ENCODE measurements around the gene CIAPIN1.
"Not testable (repeated sequence)": the region's sequence is repeated elsewhere in the genome, so short reads cannot be mapped to it uniquely, and the experiment has no call there.

The CIAPIN1 gene

GRCh38 chr16:57412584-57412983, 34.6 kb downstream of the CIAPIN1 start:
- no peak for DNase-seq
- in situ Hi-C loops (cut with MboI; ENCODE audit: low pct_unique_long_range_greater_than_20kb, low sequenced_read_pairs) = loop anchor here (10.0 kb wide), 1 partner anchor 108 kb away; no protein-coding TSS in a partner anchor

- in situ Hi-C loops (cut with MboI; ENCODE audit: low pct_unique_long_range_greater_than_20kb, low sequenced_read_pairs) = loop anchor here (10.0 kb wide), 1 partner anchor 107 kb away; no protein-coding TSS in a partner anchor
- DNase-seq = no peak
Observed at GRCh38 chr16:57411362-57411976, 35.7 kb downstream of the CIAPIN1 start.

GRCh38 chr16:57409870-57410587, 37.2 kb downstream of the CIAPIN1 start:
- in situ Hi-C loops (cut with MboI; ENCODE audit: low pct_unique_long_range_greater_than_20kb, low sequenced_read_pairs) = loop anchor here (10.0 kb wide), 1 partner anchor 105 kb away; no protein-coding TSS in a partner anchor
- DNase-seq = no peak

- DNase-seq = peak; percentile 23
- in situ Hi-C loops (cut with MboI; ENCODE audit: low pct_unique_long_range_greater_than_20kb, low sequenced_read_pairs) = no loop called here
Observed at GRCh38 chr16:57409065-57409464, 38.1 kb downstream of the CIAPIN1 start.

GRCh38 chr16:57407521-57408353, 39.4 kb downstream of the CIAPIN1 start:
- DNase-seq = no peak
- in situ Hi-C loops (cut with MboI; ENCODE audit: low pct_unique_long_range_greater_than_20kb, low sequenced_read_pairs) = no loop called here

- DNase-seq = peak; percentile 72
- in situ Hi-C loops (cut with MboI; ENCODE audit: low pct_unique_long_range_greater_than_20kb, low sequenced_read_pairs) = no loop called here
Observed at GRCh38 chr16:57406881-57407280, 40.3 kb downstream of the CIAPIN1 start.

- DNase-seq = no peak
Observed at GRCh38 chr16:57405097-57405496, 42.1 kb downstream of the CIAPIN1 start.

GRCh38 chr16:57403965-57404817, 43.0 kb downstream of the CIAPIN1 start, which contains the start of gene CCL17:
Gene CCL17 (plus strand): TSS chr16:57404767. CDS start chr16:57413933, 9,166 bp downstream.
- no peak for DNase-seq
- in situ Hi-C loops (cut with MboI; ENCODE audit: low pct_unique_long_range_greater_than_20kb, low sequenced_read_pairs) = no loop called here

More at GRCh38 chr16:57405097-57405496, 42.1 kb downstream of the CIAPIN1 start:
- in situ Hi-C loops (cut with MboI; ENCODE audit: low pct_unique_long_range_greater_than_20kb, low sequenced_read_pairs) = no loop called here

- in situ Hi-C loops (cut with MboI; ENCODE audit: low pct_unique_long_range_greater_than_20kb, low sequenced_read_pairs) = no loop called here
- DNase-seq = no peak
Observed at GRCh38 chr16:57401943-57402640, 45.1 kb downstream of the CIAPIN1 start.

GRCh38 chr16:57397493-57397892, 49.7 kb downstream of the CIAPIN1 start:
- DNase-seq; in situ Hi-C loops (cut with MboI; ENCODE audit: low pct_unique_long_range_greater_than_20kb, low sequenced_read_pairs): not testable (repeated sequence)

GRCh38 chr16:57396786-57397185, 50.4 kb downstream of the CIAPIN1 start:
- in situ Hi-C loops (cut with MboI; ENCODE audit: low pct_unique_long_range_greater_than_20kb, low sequenced_read_pairs) = no loop called here

GRCh38 chr16:57395026-57395425, 52.2 kb downstream of the CIAPIN1 start:
- DNase-seq = no peak
- in situ Hi-C loops (cut with MboI; ENCODE audit: low pct_unique_long_range_greater_than_20kb, low sequenced_read_pairs) = no loop called here

More at GRCh38 chr16:57396786-57397185, 50.4 kb downstream of the CIAPIN1 start:
- DNase-seq = no peak

GRCh38 chr16:57394444-57394843, 52.7 kb downstream of the CIAPIN1 start:
- no peak for DNase-seq
- in situ Hi-C loops (cut with MboI; ENCODE audit: low pct_unique_long_range_greater_than_20kb, low sequenced_read_pairs) = no loop called here

GRCh38 chr16:57392694-57393093, 54.5 kb downstream of the CIAPIN1 start:
- in situ Hi-C loops (cut with MboI; ENCODE audit: low pct_unique_long_range_greater_than_20kb, low sequenced_read_pairs) = no loop called here

GRCh38 chr16:57391708-57392107, 55.5 kb downstream of the CIAPIN1 start:
- in situ Hi-C loops (cut with MboI; ENCODE audit: low pct_unique_long_range_greater_than_20kb, low sequenced_read_pairs) = no loop called here
- DNase-seq = no peak

More at GRCh38 chr16:57392694-57393093, 54.5 kb downstream of the CIAPIN1 start:
- DNase-seq = no peak

GRCh38 chr16:57391300-57391699, 55.9 kb downstream of the CIAPIN1 start:
- in situ Hi-C loops (cut with MboI; ENCODE audit: low pct_unique_long_range_greater_than_20kb, low sequenced_read_pairs) = no loop called here
- DNase-seq = no peak

GRCh38 chr16:57390636-57391295, 56.4 kb downstream of the CIAPIN1 start:
- in situ Hi-C loops (cut with MboI; ENCODE audit: low pct_unique_long_range_greater_than_20kb, low sequenced_read_pairs) = no loop called here
- no peak for DNase-seq

GRCh38 chr16:57389087-57389468, 58.1 kb downstream of the CIAPIN1 start:
- DNase-seq = no peak
- in situ Hi-C loops (cut with MboI; ENCODE audit: low pct_unique_long_range_greater_than_20kb, low sequenced_read_pairs) = no loop called here

Measured in KBM-7 (cell line).